Measurements from ENCODE around the gene ANKRD39.
A peak's percentile ranks its signal among the peaks of the same experiment; 100 is the strongest.

The ANKRD39 gene

DNA sequence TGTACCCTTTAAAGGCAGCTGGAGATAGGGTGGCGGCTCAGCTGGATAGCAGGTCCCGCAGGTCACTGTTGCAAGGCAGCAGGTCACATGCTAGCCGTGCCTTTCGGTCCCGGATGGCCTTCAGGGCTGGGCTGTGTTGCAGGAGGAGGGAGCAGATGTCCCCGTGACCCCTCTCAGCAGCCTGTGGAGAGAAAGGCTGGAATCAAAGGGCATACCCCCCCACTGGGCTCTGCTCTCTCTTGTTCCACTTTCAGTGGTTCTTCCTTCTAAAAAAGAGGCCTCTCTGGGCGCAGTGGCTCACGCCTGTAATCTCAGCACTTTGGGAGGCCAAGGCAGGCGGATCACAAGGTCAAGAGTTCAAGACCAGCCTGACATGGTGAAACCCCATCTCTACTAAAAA lies 9.6 kb downstream of the ANKRD39 start:
- DNase-seq = no peak

DNA sequence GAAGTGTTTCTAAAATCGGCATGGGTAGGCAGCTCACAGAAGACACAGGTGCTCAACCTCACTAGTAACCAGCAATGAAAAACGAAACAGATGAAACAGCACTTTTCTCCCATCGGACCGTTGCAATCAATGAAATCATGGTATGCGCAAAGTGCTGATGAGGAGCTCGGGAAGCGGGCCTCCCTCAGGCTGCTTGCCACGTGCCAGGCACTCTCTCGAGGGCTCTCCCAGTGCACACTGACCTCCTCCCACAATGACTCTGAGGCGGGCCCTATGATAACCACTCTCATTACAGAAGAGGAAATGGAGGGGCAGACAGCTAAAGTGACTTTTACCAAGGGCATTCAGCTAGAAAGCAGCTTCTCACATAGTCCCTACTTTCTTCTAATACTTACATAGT lies 10.2 kb downstream of the ANKRD39 start:
- DNase-seq = no peak

DNA sequence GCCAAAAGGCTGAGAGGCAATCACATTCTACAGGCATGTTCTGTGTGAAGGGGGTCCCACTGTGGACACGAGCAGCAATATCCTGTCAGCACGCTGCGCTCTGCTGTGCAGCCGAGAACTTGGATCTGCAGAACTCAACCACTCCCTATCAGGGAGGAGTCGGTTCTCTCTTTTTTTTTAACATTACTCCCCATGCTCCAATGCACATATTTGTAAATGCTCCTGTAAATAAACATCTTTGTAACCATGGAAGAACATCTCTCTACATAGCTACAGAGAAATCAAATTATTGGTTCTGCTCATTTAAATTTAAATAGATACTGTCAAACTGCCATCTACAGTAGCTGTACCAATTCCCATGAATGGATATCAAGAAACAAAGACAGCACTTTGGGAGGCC lies 11.0 kb downstream of the ANKRD39 start:
- no peak for DNase-seq

DNA sequence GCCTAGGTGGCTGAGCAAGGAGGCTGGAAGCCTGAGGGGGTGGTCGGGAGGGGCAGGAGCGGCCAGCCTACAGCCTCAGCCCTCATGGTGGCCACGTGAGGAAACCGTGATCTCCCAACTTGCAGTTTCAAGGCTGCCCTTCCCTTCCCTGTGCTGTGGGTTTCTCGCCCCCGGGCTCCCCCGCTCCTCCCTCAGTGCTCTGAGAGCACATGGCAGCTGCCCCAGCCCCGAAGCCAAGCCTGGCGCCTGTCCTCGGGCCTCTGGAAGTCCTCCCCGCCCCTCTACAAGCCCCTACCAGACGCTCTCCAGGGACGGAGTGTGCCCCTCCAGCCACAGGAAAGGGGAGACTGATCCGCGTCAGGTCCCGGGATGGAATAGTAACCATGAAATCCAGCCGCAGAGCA lies 13.4 kb downstream of the ANKRD39 start:
- no peak for DNase-seq

DNA sequence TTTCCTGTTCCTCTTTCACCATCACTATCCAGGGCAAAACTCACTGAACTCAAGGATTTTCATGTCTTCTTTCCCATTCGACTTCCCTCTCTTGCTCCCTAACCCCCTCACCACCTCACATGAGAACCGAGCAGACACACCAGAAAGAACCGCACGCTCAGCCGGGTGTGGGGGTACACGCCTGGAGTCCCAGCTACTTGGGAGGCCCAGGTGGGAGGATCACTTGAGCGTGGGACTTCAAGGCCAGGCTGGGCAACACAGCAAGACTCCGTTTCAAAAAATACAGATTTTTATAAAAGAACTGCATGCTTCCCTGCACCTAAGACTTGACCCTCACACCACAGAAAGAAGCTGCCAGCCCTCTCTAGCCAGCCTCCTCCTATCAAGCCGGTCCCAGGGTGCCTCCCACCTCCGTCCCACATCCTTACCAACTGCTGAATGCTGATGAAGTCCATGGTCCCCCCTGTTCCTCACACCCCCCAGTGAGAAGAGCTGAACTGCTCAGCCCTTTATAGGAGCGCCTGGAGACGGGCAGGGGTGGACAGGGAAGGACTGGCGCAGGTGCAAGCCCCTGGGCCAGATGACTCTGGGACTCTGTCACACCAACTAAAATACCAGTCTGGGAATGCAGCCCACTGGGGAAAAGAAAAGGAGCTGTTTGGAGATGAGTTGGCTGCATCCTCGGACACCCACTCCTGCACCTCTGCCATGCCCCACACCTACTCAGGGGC lies 14.1 kb downstream of the ANKRD39 start, which contains the start of gene ANKRD23:
Gene ANKRD23 (minus strand): TSS at position 484 of the 731 bp plus-strand sequence. CDS start 29 bp downstream, at position 455.
- DNase-seq = no peak

DNA sequence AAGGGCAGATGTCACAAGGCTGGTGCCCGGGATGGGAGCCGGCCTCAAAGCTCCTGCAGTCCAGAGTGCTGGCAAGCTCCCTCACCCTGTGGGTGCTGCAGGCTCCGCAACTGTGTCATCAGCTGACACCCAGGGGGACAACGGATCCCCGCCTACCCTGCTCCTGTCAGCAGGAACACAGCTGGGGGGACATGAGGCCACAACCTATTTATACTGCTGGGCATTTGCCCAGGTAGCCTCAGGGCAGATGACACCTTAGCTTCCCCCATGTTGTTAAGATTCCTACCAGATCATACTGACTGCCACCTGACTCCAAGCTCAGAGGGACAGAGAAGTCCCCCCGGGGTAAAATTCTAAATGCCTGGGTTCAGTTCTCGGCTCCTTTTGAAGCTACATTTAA lies 15.2 kb downstream of the ANKRD39 start:
- no peak for DNase-seq

DNA sequence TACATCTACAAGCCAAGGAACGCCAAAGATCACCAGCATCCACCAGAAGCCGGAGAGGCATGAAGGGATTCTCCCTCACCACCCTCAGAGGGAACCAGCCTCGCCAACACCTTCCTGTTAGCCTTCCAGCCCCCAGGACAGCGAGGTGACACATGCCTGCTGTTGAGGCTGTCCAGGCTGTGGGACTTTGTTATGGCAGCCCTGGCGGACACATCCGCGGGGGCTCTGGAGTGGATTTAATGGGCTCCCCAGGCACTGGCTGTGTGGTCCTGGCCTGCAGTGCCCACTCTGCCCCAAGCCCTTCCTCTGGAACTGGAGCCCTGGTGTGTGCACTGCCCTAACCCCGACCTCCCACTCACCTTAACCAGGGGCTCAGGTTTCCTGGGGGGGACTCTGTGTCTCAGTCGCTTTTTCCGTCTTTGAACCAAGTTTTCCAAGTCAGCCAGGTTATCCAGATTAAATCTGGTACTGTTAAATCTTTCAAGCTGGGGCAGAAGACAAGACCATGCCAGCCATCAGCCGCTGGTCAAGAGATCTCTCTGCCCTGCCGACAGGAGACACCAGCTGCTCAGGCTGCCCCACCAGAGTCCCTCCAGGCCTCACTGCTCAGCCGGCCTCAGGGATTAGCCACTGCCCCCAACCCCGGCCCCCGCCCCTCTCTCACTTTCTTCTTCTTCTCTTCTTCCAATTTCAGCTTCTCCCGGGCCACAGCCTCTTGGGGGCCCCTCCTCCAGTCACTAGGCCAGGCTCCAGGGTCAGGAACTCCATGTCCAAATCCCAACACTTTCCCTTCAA lies 15.9 kb downstream of the ANKRD39 start:
- no peak for DNase-seq

DNA sequence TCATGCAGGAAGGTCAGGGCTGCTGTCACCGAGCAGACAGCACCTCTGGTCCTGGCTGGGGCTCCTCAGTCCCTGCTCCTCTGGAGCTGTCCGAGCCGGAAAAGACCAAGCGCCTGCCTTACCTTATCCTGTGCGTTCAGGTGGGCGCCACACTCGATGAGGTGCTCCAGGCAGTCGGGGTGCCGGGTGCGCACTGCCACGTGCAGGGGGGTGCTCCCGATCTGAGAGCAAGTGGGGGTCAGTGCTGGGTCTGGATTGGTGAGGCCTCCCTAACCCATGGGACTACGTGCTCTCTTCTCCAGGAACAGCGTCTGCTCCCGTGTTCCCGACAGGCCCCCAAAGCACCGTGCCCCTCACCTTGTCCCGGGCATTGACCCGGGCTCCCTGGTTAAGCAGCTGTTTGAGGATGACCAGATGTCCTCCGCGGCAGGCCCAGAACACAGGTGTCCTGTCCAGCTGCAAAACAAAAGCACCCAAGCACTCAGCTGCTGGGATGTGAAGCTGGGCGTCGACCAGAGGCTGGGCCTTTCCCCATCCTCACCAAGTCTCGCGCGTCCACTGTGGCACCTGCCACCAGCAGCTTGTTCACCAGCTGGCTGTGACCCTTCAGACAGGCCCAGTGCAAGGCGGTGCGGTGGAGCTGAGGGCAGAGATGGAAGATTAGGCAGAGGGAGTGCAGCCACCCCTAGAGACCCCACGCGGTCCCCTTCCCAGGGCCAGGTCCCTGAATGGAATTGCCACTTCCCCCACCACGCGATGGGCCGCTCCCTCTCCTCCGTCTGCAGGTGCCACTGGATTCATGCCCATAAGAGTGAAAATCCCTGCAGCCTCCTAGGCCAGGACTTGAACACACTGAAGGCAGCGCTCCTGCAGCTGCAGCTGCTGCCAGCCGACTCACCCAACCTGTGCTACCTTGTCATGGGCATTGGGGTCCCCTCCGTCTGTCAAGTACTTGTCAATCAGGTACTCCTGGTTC lies 17.7 kb downstream of the ANKRD39 start:
- DNase-seq = no peak

DNA sequence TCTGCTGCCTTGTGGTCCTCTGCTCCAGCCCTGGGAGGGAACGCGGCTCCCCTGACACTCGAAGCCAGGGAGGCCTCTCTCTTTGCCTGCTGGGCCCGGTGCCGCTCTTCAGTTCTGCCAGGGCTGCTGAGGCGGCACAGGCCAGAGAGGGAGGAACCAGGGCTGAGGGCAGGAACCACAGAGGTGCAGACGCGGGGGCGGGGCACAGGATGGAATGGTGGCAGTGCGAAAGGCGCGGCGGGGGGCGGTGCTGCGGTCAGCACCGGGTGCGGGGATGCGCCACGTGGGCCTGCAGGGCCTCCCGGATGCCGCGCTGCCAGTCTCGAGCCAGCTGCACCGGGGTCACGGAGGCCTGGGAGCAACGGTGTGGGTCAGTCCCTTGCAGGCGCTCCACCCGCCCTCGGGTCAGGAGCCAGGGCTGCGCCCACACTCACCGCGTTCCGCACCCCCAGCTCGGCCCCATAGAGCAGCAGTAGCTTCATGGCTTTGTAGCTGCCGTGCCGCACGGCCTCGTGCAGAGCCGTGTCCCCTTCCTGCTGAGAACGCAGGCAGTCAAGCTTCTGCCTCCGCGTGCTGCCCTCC lies 18.4 kb downstream of the ANKRD39 start:
- peak; percentile 11 for DNase-seq

DNA sequence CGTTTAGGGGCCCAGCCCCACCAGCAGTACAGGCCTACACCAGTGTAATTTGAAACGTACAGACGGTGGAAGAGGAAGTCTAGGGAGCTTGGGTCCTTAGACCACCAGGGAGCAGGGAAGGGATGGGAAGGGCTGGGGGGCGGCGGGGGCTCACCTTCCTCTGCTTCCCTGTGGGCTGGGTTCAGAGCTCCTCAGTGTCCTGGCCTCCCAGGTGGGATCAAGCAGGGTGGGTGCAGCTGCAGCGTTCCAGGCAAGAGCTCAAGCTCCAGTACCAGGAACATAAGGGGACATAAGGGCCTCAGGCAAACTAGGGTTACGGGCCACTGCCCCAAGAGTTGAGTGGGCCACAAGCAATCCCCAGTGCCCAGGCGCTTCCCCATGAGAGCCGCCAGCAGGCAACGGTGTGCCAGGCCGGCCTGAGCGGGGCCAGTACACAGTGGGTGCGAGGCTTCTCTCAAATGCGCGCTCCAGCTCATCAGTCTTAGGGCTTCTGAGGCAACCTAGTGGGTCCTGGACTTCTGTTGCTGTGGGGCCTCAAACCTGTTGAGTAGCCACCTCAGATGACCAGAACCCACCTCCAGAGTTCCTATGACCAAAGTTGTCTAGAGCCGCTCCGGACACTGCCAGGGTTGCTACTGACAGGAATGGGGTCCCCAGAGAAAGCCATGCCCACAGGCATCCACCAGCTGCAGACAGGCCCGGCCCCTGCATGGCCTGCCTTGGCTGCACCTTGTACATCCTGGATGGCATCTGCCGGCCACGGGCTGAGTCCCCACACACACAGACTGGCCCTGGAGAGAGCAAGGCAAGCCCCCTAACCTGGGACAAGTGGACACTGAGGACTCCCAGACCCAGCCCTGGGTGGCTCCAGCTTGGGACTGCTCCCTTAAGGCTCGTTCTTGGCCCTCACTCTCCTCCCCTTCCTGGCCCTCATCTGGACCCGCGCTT lies 19.2 kb downstream of the ANKRD39 start:
- DNase-seq = no peak

DNA sequence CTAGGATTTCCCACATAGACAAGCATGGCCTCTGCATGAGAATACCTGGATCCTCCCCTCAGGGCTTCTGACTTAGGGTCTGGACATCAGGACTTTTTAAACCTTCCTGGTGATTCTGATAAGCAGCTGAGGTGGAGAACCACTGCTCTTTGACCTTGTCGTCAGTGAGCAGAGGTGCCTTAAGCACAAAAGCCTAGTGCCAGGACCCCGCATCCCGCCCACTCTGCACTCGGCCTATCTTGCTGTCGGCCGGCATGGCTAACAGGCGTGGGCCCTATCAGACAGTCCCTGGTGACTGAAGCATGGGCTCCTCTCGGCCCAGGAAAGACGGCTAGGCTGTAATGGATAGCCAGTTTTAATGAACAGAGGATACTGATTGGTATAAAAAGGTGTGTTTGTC lies 20.2 kb downstream of the ANKRD39 start:
- no peak for DNase-seq

DNA sequence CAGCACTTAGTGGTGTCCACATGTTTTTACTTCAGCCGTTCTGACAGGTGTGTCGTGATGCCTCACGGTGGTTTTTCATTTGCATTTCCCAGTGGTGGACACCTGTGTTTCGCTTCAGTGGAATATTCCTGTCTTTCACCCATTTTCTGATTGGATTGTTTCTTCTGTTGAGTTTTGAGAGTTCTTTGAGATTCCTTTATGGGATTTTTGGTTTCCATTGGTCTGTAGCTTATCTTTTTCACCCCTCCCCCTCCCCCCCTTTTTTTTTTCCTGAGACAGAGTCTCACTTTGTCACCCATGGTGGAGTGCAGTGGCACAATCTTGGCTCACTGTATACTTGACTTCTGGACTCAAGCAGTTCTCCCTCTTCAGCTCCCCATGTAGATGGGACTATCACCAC lies 22.0 kb downstream of the ANKRD39 start:
- no peak for DNase-seq

DNA sequence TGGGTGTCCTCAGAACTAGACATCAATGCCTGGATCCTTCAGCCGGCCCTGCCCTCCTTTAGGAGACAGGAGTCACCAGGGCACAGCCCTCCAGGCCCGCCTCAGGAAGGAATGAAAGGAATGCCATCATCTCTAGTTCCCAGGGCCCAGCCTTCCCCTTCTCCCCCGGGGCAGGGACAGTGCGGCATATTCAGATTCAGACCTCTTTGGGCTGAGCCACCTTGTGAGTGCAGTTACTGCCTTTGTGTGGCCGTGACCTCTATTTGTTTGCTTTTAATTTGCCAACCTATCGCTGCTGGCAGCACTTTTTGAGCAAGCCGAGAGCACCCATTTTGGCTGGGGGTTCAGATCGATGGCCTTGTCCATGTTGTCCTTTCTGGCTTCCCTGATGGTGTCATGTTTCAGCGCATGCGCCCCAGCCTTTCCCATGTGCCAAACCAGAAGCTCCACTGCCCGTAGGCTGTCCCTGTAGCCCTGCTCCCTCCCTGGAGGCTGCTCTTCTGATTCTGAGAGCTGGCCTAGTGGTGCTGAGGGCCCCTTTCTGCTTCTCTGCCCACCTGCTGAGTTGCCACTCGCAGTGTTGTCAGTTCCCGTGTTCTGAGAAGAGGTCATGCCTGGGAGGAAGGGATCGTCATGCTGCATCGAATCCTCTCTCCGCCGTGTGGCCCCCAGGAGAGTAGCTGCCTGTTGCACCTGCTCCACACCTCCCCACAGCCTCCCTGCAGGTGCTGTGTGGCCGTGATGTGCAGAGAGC lies 24.9 kb downstream of the ANKRD39 start:
- peak; percentile 79 for DNase-seq

DNA sequence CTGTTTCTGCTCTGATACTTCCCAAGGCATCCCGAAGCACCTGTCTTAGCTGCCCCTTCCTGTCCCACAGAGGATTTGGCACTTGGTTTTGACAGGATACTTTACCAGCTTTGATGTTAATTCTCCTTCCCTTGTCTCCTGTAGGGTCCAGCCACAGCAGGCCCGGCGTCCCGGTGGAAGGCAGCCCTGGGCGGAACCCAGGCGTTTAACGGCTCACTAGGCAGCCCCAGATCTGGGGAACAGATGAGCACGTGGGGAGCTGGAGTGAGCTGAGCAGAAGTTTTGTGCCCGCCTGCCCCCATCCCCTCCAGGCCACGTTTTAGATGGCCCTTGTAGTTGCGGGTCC lies 25.4 kb downstream of the ANKRD39 start:
- no peak for DNase-seq

DNA sequence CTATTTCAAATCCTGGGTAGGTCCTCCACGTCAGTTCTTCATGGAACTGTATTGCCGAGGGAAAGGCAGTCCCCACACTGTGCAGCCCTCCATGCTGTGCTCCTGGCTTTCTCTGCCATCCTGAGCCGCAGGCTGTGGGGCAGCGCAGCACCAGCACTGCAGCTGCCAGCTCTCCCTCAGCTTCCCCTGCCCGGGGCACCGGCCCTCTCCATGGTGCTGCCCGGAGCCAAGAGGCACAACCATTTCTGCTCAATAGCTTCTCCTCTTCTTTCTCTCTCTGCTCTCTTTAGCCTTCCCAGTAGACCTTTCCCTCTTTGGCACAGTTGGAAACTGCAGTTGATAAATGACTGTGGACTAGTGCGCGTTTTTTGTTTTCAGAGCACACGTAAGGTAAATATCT lies 26.1 kb downstream of the ANKRD39 start:
- DNase-seq = no peak

DNA sequence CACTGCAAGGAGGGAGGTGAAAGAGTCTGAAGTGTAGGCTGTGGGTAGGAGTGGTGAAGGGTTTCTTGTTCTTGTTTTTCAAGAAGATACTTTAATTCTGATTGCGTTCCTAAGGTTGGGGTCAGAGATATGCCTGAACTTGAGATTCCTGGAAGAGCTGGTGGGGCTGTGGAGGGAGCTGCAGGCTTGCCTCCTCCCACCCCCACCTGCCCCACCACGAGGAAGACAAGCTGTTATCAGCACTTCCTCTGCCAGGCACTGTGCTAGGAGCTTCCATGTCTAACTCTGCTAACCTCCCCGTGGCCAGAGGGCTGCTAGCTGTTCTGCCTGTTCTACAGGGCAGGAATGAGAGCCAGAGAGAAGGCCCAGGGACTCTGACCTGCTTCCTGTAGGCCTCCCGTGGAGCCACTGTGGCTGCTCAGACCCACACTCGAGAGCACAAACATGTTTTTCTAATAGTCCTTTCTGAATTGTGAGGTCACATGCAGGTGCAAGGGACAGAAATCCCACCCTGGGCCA lies 27.7 kb downstream of the ANKRD39 start:
- DNase-seq = no peak

DNA sequence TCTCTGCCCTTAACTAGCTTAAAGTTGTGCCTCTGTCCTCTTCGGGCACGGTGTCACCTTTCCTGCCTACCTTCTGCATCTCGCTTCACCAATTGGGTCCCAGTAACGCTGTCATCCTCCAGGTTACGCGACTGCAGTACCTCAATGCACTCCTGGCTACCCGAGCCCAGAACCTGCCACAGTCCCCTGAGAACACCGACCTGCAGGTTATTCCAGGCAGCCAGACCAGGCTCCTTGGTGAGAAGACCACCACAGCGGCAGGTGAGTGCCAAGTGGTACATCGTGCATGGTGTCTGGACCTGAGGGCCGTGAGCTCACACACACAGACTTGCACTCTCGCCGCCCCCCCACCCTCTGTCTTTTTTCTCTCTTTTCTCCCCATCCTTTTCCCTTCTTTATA lies 28.9 kb downstream of the ANKRD39 start:
- DNase-seq = no peak

DNA sequence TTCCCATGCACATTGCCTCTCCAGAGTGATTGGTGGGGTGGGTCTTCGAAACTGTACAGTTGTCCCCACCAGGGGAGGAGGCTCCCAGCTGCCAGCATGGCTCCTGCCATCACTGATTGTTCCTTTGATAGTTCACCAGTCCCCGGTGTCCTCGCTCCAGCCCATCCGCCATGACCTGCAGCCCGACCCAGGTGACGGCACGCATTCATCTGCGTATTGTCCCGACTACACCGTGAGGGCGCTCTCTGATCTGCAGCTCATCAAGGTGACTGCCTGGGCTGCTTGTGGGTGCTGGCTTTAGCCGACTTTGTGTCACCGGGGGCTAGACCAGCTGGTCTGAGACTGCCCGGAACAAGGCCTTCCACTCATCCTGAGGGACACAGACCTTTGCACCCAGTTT lies 29.4 kb downstream of the ANKRD39 start:
- DNase-seq = no peak

DNA sequence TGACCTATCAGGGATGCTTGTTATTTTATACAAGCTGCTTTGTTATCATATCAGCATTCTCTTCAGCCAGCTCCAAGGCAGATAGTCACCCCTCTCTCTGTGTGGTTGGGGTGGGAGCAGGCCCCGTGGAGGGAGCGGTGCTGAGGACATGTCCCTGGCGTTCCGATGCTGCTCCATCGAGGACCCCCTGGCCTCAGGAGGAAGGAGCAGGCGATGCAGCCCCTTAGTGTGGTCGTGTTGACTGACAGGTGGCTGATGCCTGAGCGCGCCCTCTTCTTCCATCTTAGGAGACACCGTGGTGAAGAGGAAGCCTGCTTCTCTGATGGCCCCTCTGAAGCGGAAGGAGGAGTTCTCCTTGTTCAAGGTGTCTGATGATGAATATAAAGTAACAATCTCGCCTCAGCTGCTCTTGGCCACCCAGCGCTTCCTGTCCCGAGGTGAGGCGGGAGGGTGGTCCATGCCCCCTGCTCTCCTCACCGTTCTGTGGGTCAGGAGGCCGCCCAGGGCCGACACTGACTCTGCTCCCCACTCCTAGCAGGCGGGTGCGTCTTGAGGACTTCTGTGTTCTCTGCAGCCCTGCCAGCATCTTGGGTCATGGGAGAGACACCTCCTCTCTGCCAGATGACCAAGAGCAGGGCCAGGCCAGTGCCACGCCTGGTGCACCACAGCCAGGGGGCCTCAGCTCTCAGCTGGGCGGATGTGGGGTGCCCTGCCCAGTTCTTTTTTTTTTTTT lies 31.1 kb downstream of the ANKRD39 start:
- DNase-seq = no peak

DNA sequence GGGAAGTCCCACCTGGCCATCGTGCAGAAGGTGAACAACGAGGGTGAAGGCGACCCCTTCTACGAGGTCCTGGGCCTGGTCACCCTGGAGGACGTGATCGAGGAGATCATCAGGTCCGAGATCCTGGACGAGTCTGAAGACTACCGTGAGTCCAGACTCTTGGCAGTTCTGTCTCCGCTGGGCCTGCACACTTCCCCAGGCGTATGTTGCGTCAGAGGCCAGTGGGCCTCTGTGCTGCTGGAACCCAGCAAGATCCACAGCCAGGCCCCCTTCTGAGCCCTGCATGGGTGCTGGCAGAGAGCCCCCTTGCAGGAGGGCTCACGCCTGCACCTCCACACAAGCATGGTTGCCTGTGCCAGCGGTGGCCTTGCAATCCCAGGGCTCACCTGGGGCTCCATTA lies 32.8 kb downstream of the ANKRD39 start:
- DNase-seq = no peak
